ENCODE data around the gene SLC49A3.

The SLC49A3 gene

DNA sequence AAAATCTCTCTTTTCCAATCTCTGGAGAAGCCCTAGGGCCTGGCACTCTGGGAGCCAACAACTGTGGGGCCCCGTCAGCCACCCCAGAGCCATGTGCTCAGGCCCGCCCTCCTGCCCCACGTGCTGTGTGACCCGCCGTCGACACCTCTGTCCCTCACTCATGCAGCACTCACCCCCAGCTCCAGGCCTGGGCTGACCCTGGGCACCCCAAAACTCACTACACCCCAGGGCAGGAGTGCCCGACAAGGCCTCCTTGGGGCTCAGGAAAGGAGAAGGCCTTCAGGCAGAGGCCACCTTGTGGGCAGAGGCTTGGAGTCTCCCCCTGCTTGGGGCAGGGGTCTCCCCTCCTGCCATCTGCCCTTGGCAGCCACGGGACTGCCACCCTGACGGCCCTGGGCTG lies 8.9 kb downstream of the SLC49A3 start:
- no peaks in the 10 kb centered on the region for H3K27me3 ChIP-seq (ENCODE audit: low read length)
- no peaks in the 10 kb centered on the region for H3K79me2 ChIP-seq (ENCODE audit: insufficient read depth, low read length)
- H3K4me2 ChIP-seq (ENCODE audit: low read depth, low read length, poor library complexity, severe bottlenecking): no peak overlapping the region
- no peaks in the 10 kb centered on the region for H3K36me3 ChIP-seq (ENCODE audit: low read length)
- H2AFZ ChIP-seq (ENCODE audit: low read depth, low read length, severe bottlenecking): no peak overlapping the region
- H3K9me3 ChIP-seq (ENCODE audit: insufficient read depth, low read length): no peaks in the 10 kb centered on the region
- H3K27ac ChIP-seq (ENCODE audit: low read depth, low read length): no peak overlapping the region
- no peak for TF ChIP-seq EZH2phosphoT487 (conservative IDR thresholded peaks at IDR 0.05; ENCODE audit: low read length)
- TF ChIP-seq, protein P1, sequence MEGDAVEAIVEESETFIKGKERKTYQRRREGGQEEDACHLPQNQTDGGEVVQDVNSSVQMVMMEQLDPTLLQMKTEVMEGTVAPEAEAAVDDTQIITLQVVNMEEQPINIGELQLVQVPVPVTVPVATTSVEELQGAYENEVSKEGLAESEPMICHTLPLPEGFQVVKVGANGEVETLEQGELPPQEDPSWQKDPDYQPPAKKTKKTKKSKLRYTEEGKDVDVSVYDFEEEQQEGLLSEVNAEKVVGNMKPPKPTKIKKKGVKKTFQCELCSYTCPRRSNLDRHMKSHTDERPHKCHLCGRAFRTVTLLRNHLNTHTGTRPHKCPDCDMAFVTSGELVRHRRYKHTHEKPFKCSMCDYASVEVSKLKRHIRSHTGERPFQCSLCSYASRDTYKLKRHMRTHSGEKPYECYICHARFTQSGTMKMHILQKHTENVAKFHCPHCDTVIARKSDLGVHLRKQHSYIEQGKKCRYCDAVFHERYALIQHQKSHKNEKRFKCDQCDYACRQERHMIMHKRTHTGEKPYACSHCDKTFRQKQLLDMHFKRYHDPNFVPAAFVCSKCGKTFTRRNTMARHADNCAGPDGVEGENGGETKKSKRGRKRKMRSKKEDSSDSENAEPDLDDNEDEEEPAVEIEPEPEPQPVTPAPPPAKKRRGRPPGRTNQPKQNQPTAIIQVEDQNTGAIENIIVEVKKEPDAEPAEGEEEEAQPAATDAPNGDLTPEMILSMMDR (IDR thresholded peaks at IDR 0.05; ENCODE audit: insufficient read depth, low read length, poor library complexity, severe bottlenecking): no peak
- no peaks in the 10 kb centered on the region for H3K9me2 ChIP-seq (replicated peaks; ENCODE audit: insufficient read depth, low read length)
- no peak overlapping the region for H3K9ac ChIP-seq (ENCODE audit: low read length)
- peaks cover 31% of the 10 kb centered on the region for H3F3A ChIP-seq (ENCODE audit: insufficient read depth)
- no peaks in the 10 kb centered on the region for H4K20me1 ChIP-seq (ENCODE audit: low read depth, low read length)
- H3K4me3 ChIP-seq (ENCODE audit: insufficient read depth, low read length, poor library complexity, severe bottlenecking): no peak overlapping the region

DNA sequence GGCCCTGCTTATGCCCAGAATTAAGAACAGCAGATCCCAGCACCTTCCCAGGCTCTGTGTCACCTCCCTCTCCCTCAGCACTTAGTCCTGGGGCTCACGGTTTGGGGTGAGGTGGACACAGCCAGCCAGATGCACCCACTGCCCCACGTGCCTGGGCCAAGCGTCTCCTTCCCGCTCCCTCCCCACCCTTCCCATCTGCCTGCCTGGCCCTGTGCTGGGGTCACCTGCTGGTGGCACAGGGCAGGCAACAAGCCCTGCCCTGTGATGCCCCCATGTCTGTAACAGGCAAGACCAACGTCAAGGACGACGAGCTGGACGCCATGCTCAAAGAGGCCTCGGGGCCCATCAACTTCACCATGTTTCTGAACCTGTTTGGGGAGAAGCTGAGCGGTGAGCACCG lies 9.3 kb downstream of the SLC49A3 start:
- Histone ChIP-seq H3K36me3 (ENCODE audit: low read length) (no peaks in the 10 kb centered on the region), H3K9me3 (ENCODE audit: insufficient read depth, low read length) (no peaks in the 10 kb centered on the region), H2AFZ (ENCODE audit: low read depth, low read length, severe bottlenecking) (no peak overlapping the region), H4K20me1 (ENCODE audit: low read depth, low read length) (no peaks in the 10 kb centered on the region), H3F3A (ENCODE audit: insufficient read depth) (peaks cover 32% of the 10 kb centered on the region), H3K9ac (ENCODE audit: low read length) (no peak overlapping the region), H3K79me2 (ENCODE audit: insufficient read depth, low read length) (no peaks in the 10 kb centered on the region), H3K27ac (ENCODE audit: low read depth, low read length) (no peak overlapping the region), H3K9me2 (replicated peaks; ENCODE audit: insufficient read depth, low read length) (no peaks in the 10 kb centered on the region), H3K27me3 (ENCODE audit: low read length) (no peaks in the 10 kb centered on the region), H3K4me2 (ENCODE audit: low read depth, low read length, poor library complexity, severe bottlenecking) (no peak overlapping the region), H3K4me3 (ENCODE audit: insufficient read depth, low read length, poor library complexity, severe bottlenecking) (no peak overlapping the region)
- TF ChIP-seq EZH2phosphoT487 (conservative IDR thresholded peaks at IDR 0.05; ENCODE audit: low read length): no peak
- TF ChIP-seq, protein P1 (IDR thresholded peaks at IDR 0.05; ENCODE audit: insufficient read depth, low read length, poor library complexity, severe bottlenecking): no peak

DNA sequence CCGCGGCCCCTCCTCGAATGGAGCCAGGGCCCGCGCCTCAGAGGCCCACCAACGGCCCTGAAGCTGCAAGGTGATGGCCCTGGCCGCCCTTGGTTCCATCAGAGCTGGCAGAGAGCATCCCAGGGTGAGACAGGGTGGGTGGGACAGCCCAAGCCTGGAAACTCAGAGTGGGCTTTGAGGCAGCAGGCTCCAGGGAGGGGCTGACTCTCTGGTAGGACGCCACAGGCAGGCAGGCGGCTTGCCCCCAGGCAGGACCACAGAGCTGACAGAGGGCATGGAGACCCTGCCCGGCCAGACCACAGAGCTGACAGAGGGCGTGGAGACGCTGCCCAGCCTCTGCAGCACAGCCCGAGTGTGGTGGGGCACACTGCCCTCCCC lies 9.9 kb downstream of the SLC49A3 start:
- no peaks in the 10 kb centered on the region for H3K79me2 ChIP-seq (ENCODE audit: insufficient read depth, low read length)
- no peaks in the 10 kb centered on the region for H4K20me1 ChIP-seq (ENCODE audit: low read depth, low read length)
- no peak overlapping the region for H2AFZ ChIP-seq (ENCODE audit: low read depth, low read length, severe bottlenecking)
- H3K36me3 ChIP-seq (ENCODE audit: low read length): no peaks in the 10 kb centered on the region
- H3K27ac ChIP-seq (ENCODE audit: low read depth, low read length): no peak overlapping the region
- no peaks in the 10 kb centered on the region for H3K27me3 ChIP-seq (ENCODE audit: low read length)
- no peak overlapping the region for H3K4me3 ChIP-seq (ENCODE audit: insufficient read depth, low read length, poor library complexity, severe bottlenecking)
- peaks cover 32% of the 10 kb centered on the region for H3F3A ChIP-seq (ENCODE audit: insufficient read depth)
- H3K9ac ChIP-seq (ENCODE audit: low read length): peak overlapping the region; percentile 89; the same call in 1 of the 2 replicates
- peak overlapping the region; percentile 69 for H3K4me2 ChIP-seq (ENCODE audit: low read depth, low read length, poor library complexity, severe bottlenecking)
- TF ChIP-seq EZH2phosphoT487 (conservative IDR thresholded peaks at IDR 0.05; ENCODE audit: low read length): no peak
- TF ChIP-seq, protein P1 (IDR thresholded peaks at IDR 0.05; ENCODE audit: insufficient read depth, low read length, poor library complexity, severe bottlenecking): no peak
- H3K9me3 ChIP-seq (ENCODE audit: insufficient read depth, low read length): no peaks in the 10 kb centered on the region
- H3K9me2 ChIP-seq (replicated peaks; ENCODE audit: insufficient read depth, low read length): no peaks in the 10 kb centered on the region
